ENCODE results near the gene STX4.

DNA sequence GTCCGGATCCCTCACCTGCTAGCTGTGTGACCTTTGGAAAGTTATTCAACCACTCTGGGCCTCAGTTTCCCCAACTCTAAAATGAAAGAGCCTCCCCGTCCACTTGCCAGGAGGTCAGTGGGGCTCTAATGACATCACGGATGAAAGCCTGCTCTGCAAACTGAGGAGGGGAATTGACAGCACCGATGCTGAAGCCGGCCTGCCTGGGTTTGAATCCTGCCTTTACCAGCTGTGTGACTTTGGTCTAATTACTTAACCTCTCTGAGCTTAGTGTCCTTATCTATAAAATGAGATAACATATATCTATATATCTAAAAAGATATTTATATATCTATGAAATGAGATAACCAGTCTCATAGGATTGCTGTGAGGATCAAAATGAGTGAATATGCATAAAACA, 24.8 kb upstream of the STX4 start:
- no peak for TF ChIP-seq NFIC (IDR thresholded peaks at IDR 0.05; ENCODE audit: borderline replicate concordance)
- no peak for TF ChIP-seq CTCF (IDR thresholded peaks at IDR 0.05)
- no peak for TF ChIP-seq SMC3 (IDR thresholded peaks at IDR 0.05; ENCODE audit: low read depth, low read length)
- TF ChIP-seq TAF1 (IDR thresholded peaks at IDR 0.05; ENCODE audit: borderline replicate concordance, low read depth, low read length): no peak
- no peak for TF ChIP-seq EP300 (IDR thresholded peaks at IDR 0.05; ENCODE audit: borderline replicate concordance in 1 of 2, low read depth in 1 of 2, low read length in 1 of 2)
- TF ChIP-seq GATA2 (CRISPR knock-in tag; IDR thresholded peaks at IDR 0.05): no peak
- no peak for TF ChIP-seq EZH2phosphoT487 (IDR thresholded peaks at IDR 0.05; ENCODE audit: borderline replicate concordance, low read depth)
- no peak for TF ChIP-seq RAD21 (IDR thresholded peaks at IDR 0.05; ENCODE audit: low read length)
- TF ChIP-seq RCOR1 (IDR thresholded peaks at IDR 0.05; ENCODE audit: low read length): no peak
- TF ChIP-seq, protein P1, sequence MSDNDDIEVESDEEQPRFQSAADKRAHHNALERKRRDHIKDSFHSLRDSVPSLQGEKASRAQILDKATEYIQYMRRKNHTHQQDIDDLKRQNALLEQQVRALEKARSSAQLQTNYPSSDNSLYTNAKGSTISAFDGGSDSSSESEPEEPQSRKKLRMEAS (IDR thresholded peaks at IDR 0.05; ENCODE audit: low read depth): 0 out of 2 replicates have a peak, but pooled peaks have one; percentile 1
- no peak for TF ChIP-seq JUND (IDR thresholded peaks at IDR 0.05)
